Gastroesophageal sphincter (tissue), 4 donors: ENCODE results near the gene DIAPH2. TPM values are rescaled to one million over a fixed set of nuclear protein-coding genes. Genes with fewer than 3 reads are reported as not detected.

Source experiments
- ATAC-seq: fragments of 150-250 bp; one replicate; pipeline ENCODE4 v1.9.1; 2016; ENCODE audit warnings: mild to moderate bottlenecking, moderate library complexity
- H3K27ac ChIP-seq, 4 donors: fragments of 200-600 bp; sonication (generic) in 3 of 4; 1 replicate in 3 of 4; 2 replicates in 1 of 4; pipeline ENCODE4 v1.5.1; 2016 to 2019
- H3K27me3 ChIP-seq: fragments of 200-600 bp; sonication (generic); one replicate; pipeline ENCODE4 v1.5.1; 2019
- H3K36me3 ChIP-seq, 2 donors: fragments of 200-600 bp; sonication (generic); one replicate each; pipeline ENCODE4 v1.5.1; 2019; ENCODE audit warnings: control low read depth in 1 of 2
- H3K4me1 ChIP-seq, 3 donors: fragments of 200-600 bp; sonication (generic); 1 replicate in 2 of 3; 2 replicates in 1 of 3; pipeline ENCODE4 v1.5.1; 2016 to 2019; ENCODE audit warnings: control low read depth in 2 of 3
- H3K4me3 ChIP-seq, 2 donors: fragments of 200-600 bp; sonication (generic); one replicate each; pipeline ENCODE4 v1.5.1; 2019; ENCODE audit warnings: mild to moderate bottlenecking in 1 of 2, moderate library complexity in 1 of 2
- H3K9me3 ChIP-seq, 3 donors: fragments of 200-600 bp; sonication (generic); one replicate each; pipeline ENCODE4 v1.5.1; 2017 to 2019; ENCODE audit warnings: control low read depth in 2 of 3
- CTCF ChIP-seq, 4 experiments: fragments of 200-600 bp in 2 of 4; fragments of 450-650 bp in 2 of 4; sonication (generic) in 1 of 4; IDR thresholded peaks; one replicate each; pipeline ENCODE4 v1.5.1; 2017 to 2019; ENCODE audit warnings: antibody characterized with exemption in 4 of 4, mild to moderate bottlenecking in 2 of 4, moderate library complexity in 2 of 4
- EP300 ChIP-seq: sonication (generic); formaldehyde crosslinking; IDR thresholded peaks from one replicate; pipeline ENCODE4 v1.6.1; 2017; ENCODE audit warnings: antibody characterized with exemption, mild to moderate bottlenecking
- POLR2A ChIP-seq, 2 donors: fragments of 450-650 bp; IDR thresholded peaks; one replicate each; pipeline ENCODE4 v1.6.1; 2017; ENCODE audit warnings: antibody characterized with exemption in 2 of 2, mild to moderate bottlenecking in 2 of 2, moderate library complexity in 1 of 2
- POLR2AphosphoS5 ChIP-seq: sonication (generic); formaldehyde crosslinking; IDR thresholded peaks from one replicate; pipeline ENCODE4 v1.6.1; 2017; ENCODE audit warnings: antibody characterized with exemption
- whole genome bisulfite sequencing, 2 donors: methylation state at CpG; one replicate each; pipeline ENCODE4 v1.1.5; 2018; ENCODE audit warnings: low coverage in 1 of 2; 5-methylcytosine and 5-hydroxymethylcytosine counted together
- total RNA-seq, 4 donors: library from RNA; depleted of rRNA; stranded (reverse); fragments of >200 nt; gene quantifications; one replicate each; pipeline ENCODE4 v1.1.0, GENCODE V29; 2016

DIAPH2 gene
- total RNA-seq, 4 donors from 2014 or later = 46.1 to 93.9 (median 76.5) TPM

- no peak overlapping the region for H3K4me3 ChIP-seq
- H3K4me1 ChIP-seq = no peaks in the 10 kb centered on the region
- no peak for ATAC-seq
- no peaks in the 10 kb centered on the region for H3K36me3 ChIP-seq
- H3K9me3 ChIP-seq = no peaks in the 10 kb centered on the region
- no peak overlapping the region for H3K27ac ChIP-seq
- 68% methylated on average over 2 of the region's 3 CpGs; no CpG with 5 or more reads in 1 of the 2 donors for WGBS, 2 donors
- H3K27me3 ChIP-seq = no peaks in the 10 kb centered on the region
- TF ChIP-seq POLR2A (IDR thresholded peaks at IDR 0.05) = no peak
- TF ChIP-seq POLR2AphosphoS5 = no peak
- no peak for TF ChIP-seq CTCF (IDR thresholded peaks at IDR 0.05)
- no peak for TF ChIP-seq EP300
These were observed 139.5 kb downstream of the DIAPH2 start for GRCh38 chrX:96824166-96824565.

- Histone ChIP-seq H3K4me1 (no peaks in the 10 kb centered on the region), H3K4me3 (no peak overlapping the region), H3K27me3 (no peaks in the 10 kb centered on the region), H3K27ac (no peak overlapping the region), H3K36me3 (no peaks in the 10 kb centered on the region), H3K9me3 (no peaks in the 10 kb centered on the region)
- 67 to 85% methylated on average over 1 to 2 of the region's 2 CpGs for WGBS, 2 donors
- ATAC-seq = no peak
- TF ChIP-seq POLR2A (IDR thresholded peaks at IDR 0.05) (no peak), POLR2AphosphoS5 (no peak), CTCF (IDR thresholded peaks at IDR 0.05) (no peak), EP300 (no peak)
These were observed 148.7 kb downstream of the DIAPH2 start for GRCh38 chrX:96833333-96833732.

GRCh38 chrX:96834137-96834536 lies 149.5 kb downstream of the DIAPH2 start:
- ATAC-seq = no peak
- Histone ChIP-seq H3K36me3 (no peaks in the 10 kb centered on the region), H3K4me3 (no peak overlapping the region), H3K9me3 (no peaks in the 10 kb centered on the region), H3K27ac (no peak overlapping the region), H3K4me1 (no peaks in the 10 kb centered on the region), H3K27me3 (no peaks in the 10 kb centered on the region)
- 71 to 100% methylated on average over 1 of the region's 1 CpG for WGBS, 2 donors
- TF ChIP-seq CTCF (IDR thresholded peaks at IDR 0.05) (no peak), EP300 (no peak), POLR2AphosphoS5 (no peak), POLR2A (IDR thresholded peaks at IDR 0.05) (no peak)

GRCh38 chrX:96835660-96836289 lies 151.1 kb downstream of the DIAPH2 start:
- WGBS, 2 donors = 70 to 86% methylated on average over 3 to 5 of the region's 5 CpGs
- Histone ChIP-seq H3K4me3 (no peak overlapping the region), H3K9me3 (no peaks in the 10 kb centered on the region), H3K36me3 (no peaks in the 10 kb centered on the region), H3K27me3 (no peaks in the 10 kb centered on the region), H3K27ac (no peak overlapping the region), H3K4me1 (no peaks in the 10 kb centered on the region)
- ATAC-seq = no peak
- TF ChIP-seq POLR2AphosphoS5 (no peak), CTCF (IDR thresholded peaks at IDR 0.05) (no peak)

- no peak overlapping the region for H3K27ac ChIP-seq
- ATAC-seq = no peak
- WGBS, 2 donors = 59 to 82% methylated on average over 2 to 3 of the region's 3 CpGs
- H3K36me3 ChIP-seq = no peaks in the 10 kb centered on the region
- H3K4me1 ChIP-seq = no peaks in the 10 kb centered on the region
- TF ChIP-seq POLR2AphosphoS5 (no peak), CTCF (IDR thresholded peaks at IDR 0.05) (no peak), POLR2A (IDR thresholded peaks at IDR 0.05) (no peak)
- no peak overlapping the region for H3K4me3 ChIP-seq
- no peaks in the 10 kb centered on the region for H3K9me3 ChIP-seq
- H3K27me3 ChIP-seq = no peaks in the 10 kb centered on the region
These were observed 153.2 kb downstream of the DIAPH2 start for GRCh38 chrX:96837808-96838207.
